ENCODE data around the gene SORCS2.
A peak's percentile ranks its signal among the peaks of the same experiment; 100 is the strongest.

DNA sequence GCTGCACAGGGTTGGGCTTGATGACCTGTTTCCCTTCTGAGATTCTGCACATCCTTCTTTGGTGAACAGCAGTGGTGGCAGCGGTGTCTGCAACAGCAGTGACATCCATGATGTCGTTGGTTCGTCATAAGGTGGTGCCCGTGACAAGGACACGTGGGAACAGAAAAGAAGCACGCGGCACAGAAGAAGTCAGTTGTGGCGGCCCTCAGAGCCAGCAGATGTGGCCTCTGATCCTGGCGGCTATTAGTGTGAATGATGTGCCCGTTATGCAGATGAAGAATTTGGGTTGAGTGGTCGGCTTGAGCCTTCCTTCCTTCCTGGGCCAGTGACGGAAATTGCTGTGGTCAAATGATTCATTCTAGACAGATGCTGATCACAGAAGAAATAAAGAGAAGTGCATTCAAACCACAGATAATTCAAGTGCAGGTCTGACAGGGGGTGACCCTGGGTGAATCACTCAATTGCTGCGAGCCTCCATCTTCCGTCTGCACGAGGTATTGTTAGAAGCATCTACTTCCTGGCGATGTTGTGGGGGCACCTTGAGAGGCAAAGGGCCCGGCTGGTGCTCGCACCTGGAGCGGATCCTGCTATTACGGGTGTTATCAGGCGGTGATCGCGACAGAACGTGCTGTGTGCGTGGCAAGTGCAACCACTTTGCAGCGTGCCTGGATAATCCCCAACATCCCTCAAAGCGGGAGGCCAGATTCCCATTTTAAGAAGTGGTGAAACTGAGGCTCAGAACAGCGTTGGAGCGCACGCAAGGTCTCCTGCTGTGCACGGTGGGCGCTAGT is 457.6 kb downstream of the SORCS2 start:
- TF ChIP-seq, protein P1, sequence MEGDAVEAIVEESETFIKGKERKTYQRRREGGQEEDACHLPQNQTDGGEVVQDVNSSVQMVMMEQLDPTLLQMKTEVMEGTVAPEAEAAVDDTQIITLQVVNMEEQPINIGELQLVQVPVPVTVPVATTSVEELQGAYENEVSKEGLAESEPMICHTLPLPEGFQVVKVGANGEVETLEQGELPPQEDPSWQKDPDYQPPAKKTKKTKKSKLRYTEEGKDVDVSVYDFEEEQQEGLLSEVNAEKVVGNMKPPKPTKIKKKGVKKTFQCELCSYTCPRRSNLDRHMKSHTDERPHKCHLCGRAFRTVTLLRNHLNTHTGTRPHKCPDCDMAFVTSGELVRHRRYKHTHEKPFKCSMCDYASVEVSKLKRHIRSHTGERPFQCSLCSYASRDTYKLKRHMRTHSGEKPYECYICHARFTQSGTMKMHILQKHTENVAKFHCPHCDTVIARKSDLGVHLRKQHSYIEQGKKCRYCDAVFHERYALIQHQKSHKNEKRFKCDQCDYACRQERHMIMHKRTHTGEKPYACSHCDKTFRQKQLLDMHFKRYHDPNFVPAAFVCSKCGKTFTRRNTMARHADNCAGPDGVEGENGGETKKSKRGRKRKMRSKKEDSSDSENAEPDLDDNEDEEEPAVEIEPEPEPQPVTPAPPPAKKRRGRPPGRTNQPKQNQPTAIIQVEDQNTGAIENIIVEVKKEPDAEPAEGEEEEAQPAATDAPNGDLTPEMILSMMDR (IDR thresholded peaks at IDR 0.05; ENCODE audit: low read depth, low read length) = no peak
- no peak for TF ChIP-seq POLR2A (IDR thresholded peaks at IDR 0.05; ENCODE audit: extremely low read depth, insufficient read length)
- TF ChIP-seq, protein P2, sequence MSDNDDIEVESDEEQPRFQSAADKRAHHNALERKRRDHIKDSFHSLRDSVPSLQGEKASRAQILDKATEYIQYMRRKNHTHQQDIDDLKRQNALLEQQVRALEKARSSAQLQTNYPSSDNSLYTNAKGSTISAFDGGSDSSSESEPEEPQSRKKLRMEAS (IDR thresholded peaks at IDR 0.05; ENCODE audit: low read depth, low read length) = peak; percentile 99
